ENCODE data around the gene PARD3B. TPM values are rescaled to one million over a fixed set of nuclear protein-coding genes. Genes with fewer than 3 reads are reported as not detected.

PARD3B gene
- total RNA-seq, 1 experiment from 2014 or later = 6.4 TPM

DNA sequence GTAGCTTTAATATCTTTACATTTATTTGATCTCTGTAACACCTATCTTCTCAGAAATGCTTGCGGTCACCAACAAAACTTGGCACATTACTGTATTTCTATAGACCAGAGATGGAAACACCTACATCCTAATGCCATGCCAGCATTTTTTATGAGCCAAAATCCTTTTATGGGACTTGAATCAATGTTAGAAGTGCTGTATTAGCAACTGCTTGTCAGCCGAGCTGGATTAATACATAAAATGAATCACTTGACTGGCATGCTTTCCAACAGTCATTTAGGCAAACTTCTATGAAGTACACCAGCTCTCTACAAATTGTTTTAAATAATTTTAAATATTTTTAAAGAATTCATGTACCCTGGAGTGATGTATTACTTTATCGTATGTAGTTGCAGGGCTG is 864.1 kb downstream of the PARD3B start:
- Histone ChIP-seq H3K27me3 (ENCODE audit: insufficient read depth, low read length) (no peaks in the 10 kb centered on the region), H3K4ac (ENCODE audit: low read depth, low read length) (no peak overlapping the region), H4K8ac (replicated peaks; ENCODE audit: insufficient read length, low read depth, low read length) (no peak overlapping the region), H2BK120ac (ENCODE audit: low read depth, low read length, poor library complexity, severe bottlenecking) (no peak overlapping the region), H3K56ac (ENCODE audit: insufficient read length, low read depth, low read length) (no peak overlapping the region), H2AK5ac (ENCODE audit: insufficient read length, low read length) (no peak overlapping the region), H2BK5ac (ENCODE audit: insufficient read length, low read length) (no peak overlapping the region), H2AFZ (ENCODE audit: low read length) (no peak overlapping the region), H3K9ac (ENCODE audit: extremely low read depth, insufficient read length, low read length) (no peak overlapping the region), H3T11ph (ENCODE audit: low read length) (no peak overlapping the region), H4K20me1 (ENCODE audit: control insufficient read depth, insufficient read depth, insufficient read length) (no peaks in the 10 kb centered on the region), H3K9me3 (ENCODE audit: control insufficient read depth, low read depth, low read length) (no peaks in the 10 kb centered on the region), H3K27ac (ENCODE audit: insufficient read length, low read depth, low read length) (no peak overlapping the region), H4K91ac (ENCODE audit: insufficient read length, low read depth, low read length) (no peak overlapping the region), H3K79me2 (ENCODE audit: insufficient read depth, low read length) (no peaks in the 10 kb centered on the region), H2BK12ac (ENCODE audit: insufficient read length, low read depth, low read length) (no peak overlapping the region), H3K18ac (ENCODE audit: insufficient read length, low read depth, low read length) (no peak overlapping the region), H3K4me2 (ENCODE audit: insufficient read depth, insufficient read length, low read length) (no peak overlapping the region), H4K5ac (ENCODE audit: insufficient read length, low read depth, low read length) (no peak overlapping the region), H2BK20ac (ENCODE audit: low read depth, low read length, poor library complexity, severe bottlenecking) (no peak overlapping the region), H3K79me1 (ENCODE audit: insufficient read depth, low read depth, low read length, poor library complexity, severe bottlenecking) (no peaks in the 10 kb centered on the region), H3K14ac (ENCODE audit: insufficient read depth, low read length) (no peak overlapping the region), H3K23me2 (ENCODE audit: insufficient read length, low read depth, low read length, poor library complexity, severe bottlenecking) (no peaks in the 10 kb centered on the region), H3K4me1 (ENCODE audit: insufficient read depth, low read length) (no peaks in the 10 kb centered on the region), H3K23ac (ENCODE audit: insufficient read length, low read depth, low read length) (no peak overlapping the region), H2BK15ac (ENCODE audit: low read depth, low read length) (no peak overlapping the region)
- no CpG with 5 or more reads among the region's 3 CpGs for WGBS (ENCODE audit: extremely low coverage, insufficient read length, low lambda C conversion rate)
- DNase-seq = no peak
- TF ChIP-seq, protein P1, sequence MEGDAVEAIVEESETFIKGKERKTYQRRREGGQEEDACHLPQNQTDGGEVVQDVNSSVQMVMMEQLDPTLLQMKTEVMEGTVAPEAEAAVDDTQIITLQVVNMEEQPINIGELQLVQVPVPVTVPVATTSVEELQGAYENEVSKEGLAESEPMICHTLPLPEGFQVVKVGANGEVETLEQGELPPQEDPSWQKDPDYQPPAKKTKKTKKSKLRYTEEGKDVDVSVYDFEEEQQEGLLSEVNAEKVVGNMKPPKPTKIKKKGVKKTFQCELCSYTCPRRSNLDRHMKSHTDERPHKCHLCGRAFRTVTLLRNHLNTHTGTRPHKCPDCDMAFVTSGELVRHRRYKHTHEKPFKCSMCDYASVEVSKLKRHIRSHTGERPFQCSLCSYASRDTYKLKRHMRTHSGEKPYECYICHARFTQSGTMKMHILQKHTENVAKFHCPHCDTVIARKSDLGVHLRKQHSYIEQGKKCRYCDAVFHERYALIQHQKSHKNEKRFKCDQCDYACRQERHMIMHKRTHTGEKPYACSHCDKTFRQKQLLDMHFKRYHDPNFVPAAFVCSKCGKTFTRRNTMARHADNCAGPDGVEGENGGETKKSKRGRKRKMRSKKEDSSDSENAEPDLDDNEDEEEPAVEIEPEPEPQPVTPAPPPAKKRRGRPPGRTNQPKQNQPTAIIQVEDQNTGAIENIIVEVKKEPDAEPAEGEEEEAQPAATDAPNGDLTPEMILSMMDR (conservative IDR thresholded peaks at IDR 0.05) = no peak
- Mint-ChIP-seq H3K27me3 (ENCODE audit: low read depth) (no peaks in the 10 kb centered on the region), H3K4me1 (no peaks in the 10 kb centered on the region), H3K27ac (no peak overlapping the region), H3K4me3 (no peak overlapping the region), H3K36me3 (ENCODE audit: insufficient read depth in 1 of 3, low read depth in 3 of 3) (no peaks in the 10 kb centered on the region), H3K9me3 (no peaks in the 10 kb centered on the region)

Data from H9 (cell line).